Adrenal gland (tissue), 12 donors: ENCODE measurements around the gene NOL8. TPM values are rescaled to one million over a fixed set of nuclear protein-coding genes. Genes with fewer than 3 reads are reported as not detected.

Source experiments
- DNase-seq, 7 donors: peaks; one replicate each; pipeline ENCODE4 v3.0.0-alpha.2; 2019 to 2020
- H3K27ac ChIP-seq, 5 donors: fragments of 200-600 bp; sonication (generic) in 4 of 5; 1 replicate in 3 of 5; 2 replicates in 2 of 5; pipeline versions ENCODE4 v1.5.1 to v1.8.0; 2016 to 2020; ENCODE audit warnings: mild to moderate bottlenecking in 1 of 5
- H3K27me3 ChIP-seq: fragments of 200-600 bp; 2 replicates; pipeline ENCODE4 v1.8.0; 2021
- H3K36me3 ChIP-seq, 2 donors: fragments of 200-600 bp; replicated peaks in 1 of 2; 1 replicate in 1 of 2; 2 replicates in 1 of 2; pipeline versions ENCODE4 v1.5.1 to v1.8.0; 2018 to 2022
- H3K4me1 ChIP-seq, 2 donors: fragments of 200-600 bp; replicated peaks in 1 of 2; 1 replicate in 1 of 2; 2 replicates in 1 of 2; pipeline versions ENCODE4 v1.5.1 to v1.8.0; 2018 to 2021
- H3K4me3 ChIP-seq, 4 donors: fragments of 200-600 bp; sonication (generic) in 3 of 4; one replicate each; pipeline ENCODE4 v1.5.1; 2016 to 2018
- H3K9me3 ChIP-seq, 3 donors: fragments of 200-600 bp; sonication (generic) in 1 of 3; replicated peaks in 1 of 3; 1 replicate in 2 of 3; 2 replicates in 1 of 3; pipeline versions ENCODE4 v1.5.1 to v1.8.0; 2016 to 2021
- POLR2A ChIP-seq, 2 donors: fragments of 450-650 bp; IDR thresholded peaks; one replicate each; pipeline ENCODE4 v1.6.1; 2017; ENCODE audit warnings: antibody characterized with exemption in 2 of 2, mild to moderate bottlenecking in 2 of 2, moderate library complexity in 1 of 2
- WGBS, 4 donors: extraction: QIAGEN DNeasy Blood & Tissue Kit in 2 of 4; methylation state at CpG; one replicate each; pipeline versions ENCODE4 v1.1.5 to v1.1.7; 2013 to 2017; 5-methylcytosine and 5-hydroxymethylcytosine counted together
- intact Hi-C, 2 donors: fragments of 100-400 bp; cut with DNase I; formaldehyde crosslinking; loops; one replicate each; pipeline versions ENCODE4 v1.14.1 to v1.15.0; 2022 to 2023
- polyA plus RNA-seq, 3 donors: library from polyadenylated mRNA; stranded (reverse); fragments of 200-250 nt in 2 of 3; fragments of 350-450 nt in 1 of 3; fragmentation: Illumina TruSeq in 1 of 3; extraction: RNeasy Lipid Tissue Mini Kit (QIAGEN cat#74804) in 1 of 3; gene quantifications; one replicate each; pipeline ENCODE4 v1.2.3, GENCODE V29; 2013 to 2014
- total RNA-seq, 9 donors: library from RNA; depleted of rRNA in 4 of 9; stranded (reverse); fragments of >200 nt in 4 of 9; fragments of 120-200 nt in 1 of 9; fragmentation: NEBNext Ultra II Directional in 1 of 9; extraction: Animal tissue kit (Norgen Biotek cat#: 25700) in 1 of 9; gene quantifications; one replicate each; pipeline versions ENCODE4 v1.1.0 to v1.2.4, GENCODE V29; 2013 to 2023
- TF ChIP-seq, protein P1 (sequence below), 6 experiments: fragments of 450-650 bp in 4 of 6; fragments of 200-600 bp in 2 of 6; sonication (generic) in 1 of 6; IDR thresholded peaks; 1 replicate in 5 of 6; 2 replicates in 1 of 6; pipeline versions ENCODE4 v1.5.1 to v1.8.0; 2016 to 2021; ENCODE audit warnings: antibody characterized with exemption in 6 of 6, mild to moderate bottlenecking in 2 of 6, moderate library complexity in 1 of 6
- donor health status: healthy with polysubstance abuse.
- donor health status: Bipolar disorder and iron deficiency.
- donor health status: DM: yes; HTN: yes; CAD: no.
- donor health status: DM: no; HTN: no; CAD: no.
- donor health status: DM: no; HTN: no; CAD: no.
- donor health status: DM: yes; HTN: yes; CAD: no.

The NOL8 gene
- total and polyA plus RNA-seq, 12 donors, result 13.3 to 55.3 (median 32.6) TPM

DNA sequence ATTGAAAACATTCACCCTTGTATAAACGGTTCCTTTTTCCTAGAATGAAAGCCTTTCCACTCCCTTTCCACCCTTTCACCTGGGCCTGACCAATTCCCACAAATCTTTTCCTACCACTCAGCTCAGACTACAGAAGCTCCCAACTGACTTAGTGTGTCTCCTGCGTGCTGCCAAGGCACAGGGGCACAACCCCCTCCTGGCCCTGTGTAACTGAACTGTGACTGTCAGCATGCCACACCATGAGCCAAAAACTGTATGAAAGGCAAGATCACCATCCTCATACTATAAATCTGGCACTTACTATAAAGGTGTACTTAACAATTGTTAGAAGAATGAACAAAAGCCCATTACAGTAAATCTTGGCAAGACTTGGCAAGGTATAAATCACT lies 11.5 kb downstream of the NOL8 start:
- TF ChIP-seq, protein P1, sequence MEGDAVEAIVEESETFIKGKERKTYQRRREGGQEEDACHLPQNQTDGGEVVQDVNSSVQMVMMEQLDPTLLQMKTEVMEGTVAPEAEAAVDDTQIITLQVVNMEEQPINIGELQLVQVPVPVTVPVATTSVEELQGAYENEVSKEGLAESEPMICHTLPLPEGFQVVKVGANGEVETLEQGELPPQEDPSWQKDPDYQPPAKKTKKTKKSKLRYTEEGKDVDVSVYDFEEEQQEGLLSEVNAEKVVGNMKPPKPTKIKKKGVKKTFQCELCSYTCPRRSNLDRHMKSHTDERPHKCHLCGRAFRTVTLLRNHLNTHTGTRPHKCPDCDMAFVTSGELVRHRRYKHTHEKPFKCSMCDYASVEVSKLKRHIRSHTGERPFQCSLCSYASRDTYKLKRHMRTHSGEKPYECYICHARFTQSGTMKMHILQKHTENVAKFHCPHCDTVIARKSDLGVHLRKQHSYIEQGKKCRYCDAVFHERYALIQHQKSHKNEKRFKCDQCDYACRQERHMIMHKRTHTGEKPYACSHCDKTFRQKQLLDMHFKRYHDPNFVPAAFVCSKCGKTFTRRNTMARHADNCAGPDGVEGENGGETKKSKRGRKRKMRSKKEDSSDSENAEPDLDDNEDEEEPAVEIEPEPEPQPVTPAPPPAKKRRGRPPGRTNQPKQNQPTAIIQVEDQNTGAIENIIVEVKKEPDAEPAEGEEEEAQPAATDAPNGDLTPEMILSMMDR (IDR thresholded peaks at IDR 0.05), result no peak
- TF ChIP-seq POLR2A (IDR thresholded peaks at IDR 0.05), result no peak
- peak overlapping the region in 3 of 5 donors; percentile 35 to 65 (median 36) for H3K27ac ChIP-seq
- H3K4me1 ChIP-seq, result peaks cover 17 to 19% of the 10 kb centered on the region in 2 donors
- peak overlapping the region in 1 of 4 donors; percentile 31 for H3K4me3 ChIP-seq
- WGBS, 4 donors, result 43 to 46% (median 46%) methylated on average over 2 of the region's 2 CpGs
- peaks cover 0 to 57% of the 10 kb centered on the region in 2 donors for H3K36me3 ChIP-seq
- H3K9me3 ChIP-seq, result no peaks in the 10 kb centered on the region
- H3K27me3 ChIP-seq, result no peaks in the 10 kb centered on the region
- DNase-seq, result no peak
- intact Hi-C loops, result no loop called here

DNA sequence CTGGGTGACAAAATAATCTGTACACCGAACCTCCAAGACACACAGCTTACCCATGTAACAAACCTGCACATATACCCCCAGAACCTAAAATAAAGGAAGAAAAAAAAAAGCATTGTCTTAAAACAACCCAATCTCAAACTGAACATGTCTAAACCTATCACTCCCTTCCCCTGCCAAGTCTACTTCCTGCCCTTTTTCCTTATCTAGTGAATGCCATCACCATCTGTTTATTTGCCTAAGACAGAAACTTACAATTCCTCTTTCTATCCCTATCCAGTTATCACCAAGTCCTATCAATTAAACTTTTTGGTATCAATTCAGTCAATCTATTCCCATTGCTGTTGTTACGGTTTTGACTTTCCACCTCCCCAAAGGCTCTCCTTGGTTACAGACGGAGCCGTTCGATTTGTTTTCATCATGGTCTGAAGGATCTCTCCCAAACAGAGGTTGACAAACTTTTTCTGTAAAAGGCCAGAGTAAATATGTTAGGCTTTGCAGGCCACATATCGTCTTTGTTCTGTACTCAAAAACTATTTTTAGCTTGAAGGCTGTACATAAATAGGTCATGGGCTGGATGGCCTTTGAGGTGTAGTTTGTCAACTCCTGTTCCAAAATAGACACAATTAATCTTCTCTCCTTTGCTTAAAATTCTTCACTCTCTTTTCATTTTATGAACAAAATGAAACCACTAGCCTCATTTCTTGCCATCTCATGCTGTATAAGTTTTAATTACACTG lies 12.1 kb downstream of the NOL8 start:
- H3K27me3 ChIP-seq, result no peaks in the 10 kb centered on the region
- peak overlapping the region in 1 of 4 donors; percentile 31 for H3K4me3 ChIP-seq
- DNase-seq, result no peak
- TF ChIP-seq, protein P1 (IDR thresholded peaks at IDR 0.05), result no peak
- TF ChIP-seq POLR2A (IDR thresholded peaks at IDR 0.05), result no peak
- peaks cover 0 to 57% of the 10 kb centered on the region in 2 donors for H3K36me3 ChIP-seq
- intact Hi-C loops, result no loop called here
- 41 to 53% (median 43%) methylated on average over 6 of the region's 6 CpGs for WGBS, 4 donors
- H3K4me1 ChIP-seq, result peaks cover 17 to 19% of the 10 kb centered on the region in 2 donors
- no peaks in the 10 kb centered on the region for H3K9me3 ChIP-seq
- H3K27ac ChIP-seq, result peak overlapping the region in 3 of 5 donors; percentile 35 to 65 (median 36)

DNA sequence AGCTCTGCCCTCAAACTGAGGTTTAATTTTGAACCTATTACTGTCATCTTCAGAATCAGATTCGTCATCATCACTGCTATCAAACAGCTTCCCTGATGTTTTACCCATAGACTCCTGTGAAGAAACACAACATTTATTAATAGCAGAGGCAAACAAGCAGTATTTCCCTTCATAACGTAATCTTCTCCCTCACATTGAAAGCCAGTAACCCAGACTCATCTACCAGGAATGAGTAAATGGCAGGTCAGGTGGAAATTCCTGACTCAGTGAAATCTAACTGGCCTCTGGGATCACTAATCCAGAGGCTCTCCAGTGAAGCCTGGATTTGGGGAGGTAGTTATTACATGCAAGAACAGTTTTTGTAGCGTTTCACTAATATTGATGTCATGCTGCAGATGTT lies 14.6 kb downstream of the NOL8 start:
- intact Hi-C loops, result no loop called here
- WGBS, 4 donors, result 84 to 96% (median 93%) methylated on average over 3 of the region's 3 CpGs
- TF ChIP-seq, protein P1 (IDR thresholded peaks at IDR 0.05), result no peak
- TF ChIP-seq POLR2A (IDR thresholded peaks at IDR 0.05), result no peak
- Histone ChIP-seq H3K9me3 (no peaks in the 10 kb centered on the region), H3K4me1 (peaks cover 17 to 19% of the 10 kb centered on the region in 2 donors), H3K27ac (no peak overlapping the region), H3K27me3 (no peaks in the 10 kb centered on the region), H3K4me3 (no peak overlapping the region), H3K36me3 (peaks cover 0 to 54% of the 10 kb centered on the region in 2 donors)
- DNase-seq, result no peak

DNA sequence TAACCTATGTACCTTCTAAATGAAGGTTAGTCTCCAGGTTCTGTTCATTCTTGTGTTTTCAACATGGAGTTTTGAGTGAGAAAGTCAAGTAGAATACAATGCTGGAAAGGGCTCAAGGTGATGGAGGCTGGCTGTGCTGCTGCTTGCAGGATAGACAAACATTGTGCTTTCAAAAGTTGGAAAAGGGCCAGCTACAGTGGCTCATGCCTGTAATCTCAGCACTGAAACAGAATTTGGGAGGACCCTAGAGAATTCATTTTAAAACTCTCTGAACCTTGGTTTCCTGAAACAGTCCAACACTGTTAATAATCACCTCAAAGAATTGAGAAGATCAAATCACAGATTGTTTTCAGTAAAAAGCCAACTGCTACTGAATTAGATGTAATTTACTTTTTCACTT lies 16.3 kb downstream of the NOL8 start:
- no peak overlapping the region for H3K27ac ChIP-seq
- H3K4me3 ChIP-seq, result no peak overlapping the region
- H3K36me3 ChIP-seq, result peaks cover 0 to 71% of the 10 kb centered on the region in 2 donors
- TF ChIP-seq, protein P1 (IDR thresholded peaks at IDR 0.05), result no peak
- no peak for TF ChIP-seq POLR2A (IDR thresholded peaks at IDR 0.05)
- peak in 2 of 7 donors; percentile 24 to 30 for DNase-seq
- intact Hi-C loops, result no loop called here
- no peaks in the 10 kb centered on the region for H3K9me3 ChIP-seq
- H3K27me3 ChIP-seq, result no peaks in the 10 kb centered on the region
- peaks cover 11 to 13% of the 10 kb centered on the region in 2 donors for H3K4me1 ChIP-seq
